Stimulated activated CD8-positive, alpha-beta memory T cell treated with anti-CD3 and anti-CD28 coated beads, Interleukin-12 subunit alpha, Interleukin-12 subunit beta, amount 100 ng/mL, for 24 hours (primary cell): ENCODE data around the gene SLC6A1.

Experiments used
- DNase-seq: peaks from one replicate; pipeline ENCODE4 v3.0.0-alpha.2; 2020; ENCODE audit errors: extremely low read depth

Gene SLC6A1

GRCh38 chr3:10992017-10992942 lies at the start of gene SLC6A1:
Gene SLC6A1, plus strand, starts transcription at chr3:10992748. Its CDS starts 24,464 bp downstream, at chr3:11017212.
- no peak for DNase-seq

- DNase-seq: no peak
Observed at GRCh38 chr3:10944866-10945265, 47.7 kb upstream of the SLC6A1 start.

GRCh38 chr3:10945683-10946287 lies 46.8 kb upstream of the SLC6A1 start:
- no peak for DNase-seq

- no peak for DNase-seq
Observed at GRCh38 chr3:10946526-10946925, 46.0 kb upstream of the SLC6A1 start.

GRCh38 chr3:10948326-10948725 lies 44.2 kb upstream of the SLC6A1 start:
- no peak for DNase-seq

- no peak for DNase-seq
Observed at GRCh38 chr3:10949197-10949596, 43.4 kb upstream of the SLC6A1 start.

- DNase-seq: no peak
Observed at GRCh38 chr3:10950476-10951294, 41.9 kb upstream of the SLC6A1 start.

- DNase-seq: no peak
Observed at GRCh38 chr3:10951295-10951926, 41.1 kb upstream of the SLC6A1 start.

- DNase-seq: no peak
Observed at GRCh38 chr3:10952525-10952924, 40.0 kb upstream of the SLC6A1 start.

GRCh38 chr3:10954740-10955139 lies 37.8 kb upstream of the SLC6A1 start:
- DNase-seq: no peak

- DNase-seq: no peak
Observed at GRCh38 chr3:10955711-10956453, 36.7 kb upstream of the SLC6A1 start.

- no peak for DNase-seq
Observed at GRCh38 chr3:10956531-10956930, 36.0 kb upstream of the SLC6A1 start.

GRCh38 chr3:10956986-10957385 lies 35.6 kb upstream of the SLC6A1 start:
- no peak for DNase-seq

- DNase-seq: no peak
Observed at GRCh38 chr3:10957976-10958749, 34.4 kb upstream of the SLC6A1 start.

GRCh38 chr3:10960255-10960654 lies 32.3 kb upstream of the SLC6A1 start:
- DNase-seq: no peak

GRCh38 chr3:10961921-10962320 lies 30.6 kb upstream of the SLC6A1 start:
- no peak for DNase-seq

GRCh38 chr3:10962481-10963036 lies 30.0 kb upstream of the SLC6A1 start:
- DNase-seq: no peak

- DNase-seq: no peak
Observed at GRCh38 chr3:10964537-10965167, 27.9 kb upstream of the SLC6A1 start.

- no peak for DNase-seq
Observed at GRCh38 chr3:10968401-10968800, 24.1 kb upstream of the SLC6A1 start.
